ENCODE data around the gene ITCH. TPM values are rescaled to one million over a fixed set of nuclear protein-coding genes. Genes with fewer than 3 reads are reported as not detected.
"Not testable (repeated sequence)": the region's sequence is repeated elsewhere in the genome, so short reads cannot be mapped to it uniquely, and the experiment has no call there.

The ITCH gene
- total RNA-seq, 4 donors from 2014 or later, result 50.3 to 67.6 (median 55.2) TPM

GRCh38 chr20:34515484-34516246, 152.6 kb downstream of the ITCH start:
- peak; percentile 45 for ATAC-seq (ENCODE audit: low FRiP score)
- no peak for DNase-seq (ENCODE audit: low spot score)
- TF ChIP-seq CTCF (IDR thresholded peaks at IDR 0.05), result no peak

GRCh38 chr20:34516247-34517113, 153.4 kb downstream of the ITCH start, which contains the start of gene DYNLRB1:
TSS of gene DYNLRB1 (plus strand) at chr20:34516422. CDS start at chr20:34516459, 37 bp downstream.
- ATAC-seq (ENCODE audit: low FRiP score) (peak; percentile 92), DNase-seq (ENCODE audit: low spot score) (peak; percentile 92)
- TF ChIP-seq CTCF (IDR thresholded peaks at IDR 0.05), result no peak

GRCh38 chr20:34517114-34517505, 154.0 kb downstream of the ITCH start:
- DNase-seq (ENCODE audit: low spot score) (no peak), ATAC-seq (ENCODE audit: low FRiP score) (no peak)
- no peak for TF ChIP-seq CTCF (IDR thresholded peaks at IDR 0.05)

- not testable (repeated sequence) for ATAC-seq (ENCODE audit: low FRiP score); DNase-seq (ENCODE audit: low spot score)
These were observed 155.8 kb downstream of the ITCH start for GRCh38 chr20:34518863-34519262.

- ATAC-seq (ENCODE audit: low FRiP score); DNase-seq (ENCODE audit: low spot score): not testable (repeated sequence)
These were observed 156.8 kb downstream of the ITCH start for GRCh38 chr20:34519841-34520240.

- DNase-seq (ENCODE audit: low spot score), result no peak
- TF ChIP-seq CTCF (IDR thresholded peaks at IDR 0.05), result no peak
- no peak for ATAC-seq (ENCODE audit: low FRiP score)
These were observed 160.1 kb downstream of the ITCH start for GRCh38 chr20:34522969-34523871.

- no peak for ATAC-seq (ENCODE audit: low FRiP score)
- TF ChIP-seq CTCF (IDR thresholded peaks at IDR 0.05), result no peak
These were observed 161.4 kb downstream of the ITCH start for GRCh38 chr20:34524426-34524825.

More at GRCh38 chr20:34524426-34524825, 161.4 kb downstream of the ITCH start:
- no peak for DNase-seq (ENCODE audit: low spot score)

All from omental fat pad (tissue), 4 donors.